ENCODE results near the gene CMIP.

Gene CMIP

GRCh38 chr16:81553080-81553813, 108.6 kb downstream of the CMIP start:
- no peak for TF ChIP-seq CTCF (IDR thresholded peaks at IDR 0.05; ENCODE audit: low read depth, low read length)
- no peak overlapping the region for H3K4me3 ChIP-seq (ENCODE audit: low read depth, low read length)

GRCh38 chr16:81553814-81554675, 109.4 kb downstream of the CMIP start:
- no peak overlapping the region for H3K4me3 ChIP-seq (ENCODE audit: low read depth, low read length)
- TF ChIP-seq CTCF (IDR thresholded peaks at IDR 0.05; ENCODE audit: low read depth, low read length) = no peak

- TF ChIP-seq CTCF (IDR thresholded peaks at IDR 0.05; ENCODE audit: low read depth, low read length) = no peak
Measured at GRCh38 chr16:81554979-81555378, 110.4 kb downstream of the CMIP start.

GRCh38 chr16:81555660-81556059, 111.1 kb downstream of the CMIP start:
- H3K4me3 ChIP-seq (ENCODE audit: low read depth, low read length) = no peak overlapping the region
- no peak for TF ChIP-seq CTCF (IDR thresholded peaks at IDR 0.05; ENCODE audit: low read depth, low read length)

More at GRCh38 chr16:81554979-81555378, 110.4 kb downstream of the CMIP start:
- no peak overlapping the region for H3K4me3 ChIP-seq (ENCODE audit: low read depth, low read length)

- TF ChIP-seq CTCF (IDR thresholded peaks at IDR 0.05; ENCODE audit: low read depth, low read length) = no peak
- no peak overlapping the region for H3K4me3 ChIP-seq (ENCODE audit: low read depth, low read length)
Measured at GRCh38 chr16:81556715-81557284, 112.2 kb downstream of the CMIP start.

- H3K4me3 ChIP-seq (ENCODE audit: low read depth, low read length) = no peak overlapping the region
- no peak for TF ChIP-seq CTCF (IDR thresholded peaks at IDR 0.05; ENCODE audit: low read depth, low read length)
Measured at GRCh38 chr16:81558077-81558443, 113.5 kb downstream of the CMIP start.
